SU-DHL-6 (cell line): ENCODE measurements around the gene GAS7.

Experiments
- H2AFZ ChIP-seq: fragments of 200-600 bp; sonication (generic); 2 replicates; pipeline ENCODE4 v1.6.1; 2014; ENCODE audit warnings: low read depth, mild to moderate bottlenecking, moderate library complexity, mixed read lengths, antibody characterized with exemption, low read length; ENCODE audit not compliant: severe bottlenecking
- H3F3A ChIP-seq: fragments of 200-600 bp; shearing (Covaris generic); 2 replicates; pipeline ENCODE4 v1.6.0; 2016; ENCODE audit warnings: antibody characterized with exemption, mild to moderate bottlenecking; ENCODE audit not compliant: insufficient read depth
- H3K27ac ChIP-seq: fragments of 200-600 bp; sonication (generic); 2 replicates; pipeline ENCODE4 v1.5.1; 2016; ENCODE audit warnings: low read depth, mild to moderate bottlenecking, low read length, moderate library complexity, mixed read lengths
- H3K27me3 ChIP-seq: fragments of 200-600 bp; sonication (generic), shearing (Covaris generic); 2 replicates; pipeline ENCODE4 v1.6.0; 2014; ENCODE audit warnings: mild to moderate bottlenecking, low read length
- H3K36me3 ChIP-seq: fragments of 200-600 bp; sonication (generic); 2 replicates; pipeline ENCODE4 v1.6.1; 2014; ENCODE audit warnings: mild to moderate bottlenecking, low read length, mixed read lengths
- H3K4me2 ChIP-seq: fragments of 300-600, 200-600 bp; shearing (Covaris generic), sonication (generic); 2 replicates; pipeline ENCODE4 v1.6.0; 2014; ENCODE audit warnings: low read length, low read depth, mild to moderate bottlenecking; ENCODE audit not compliant: poor library complexity, severe bottlenecking
- H3K4me3 ChIP-seq: fragments of 200-600 bp; sonication (generic); 2 replicates; pipeline ENCODE4 v1.5.1; 2014; ENCODE audit warnings: antibody characterized with exemption, low read length, mild to moderate bottlenecking, mixed read lengths; ENCODE audit not compliant: insufficient read depth, poor library complexity, severe bottlenecking
- H3K79me2 ChIP-seq: fragments of 200-600 bp; sonication (generic); 2 replicates; pipeline ENCODE4 v1.6.1; 2014; ENCODE audit warnings: mild to moderate bottlenecking, low read length, moderate library complexity; ENCODE audit not compliant: insufficient read depth
- H3K9ac ChIP-seq: fragments of 200-600 bp; sonication (generic); 2 replicates; pipeline ENCODE4 v1.7.0; 2014; ENCODE audit warnings: mild to moderate bottlenecking, low read length
- H3K9me2 ChIP-seq: fragments of 200-600 bp; sonication (generic); replicated peaks from 2 replicates; pipeline ENCODE4 v1.6.1; 2014; ENCODE audit warnings: low read length; ENCODE audit not compliant: insufficient read depth
- H3K9me3 ChIP-seq: fragments of 200-600 bp; sonication (generic); 2 replicates; pipeline ENCODE4 v1.6.1; 2014; ENCODE audit warnings: low read length, mixed read lengths; ENCODE audit not compliant: insufficient read depth
- H4K20me1 ChIP-seq: fragments of 200-600 bp; sonication (generic); 2 replicates; pipeline ENCODE4 v1.6.1; 2014; ENCODE audit warnings: low read depth, mild to moderate bottlenecking, antibody characterized with exemption, low read length, moderate library complexity, mixed read lengths
- CTCF ChIP-seq: fragments of 200-600 bp; sonication (generic); IDR thresholded peaks from one replicate; pipeline ENCODE4 v1.5.1; 2017; ENCODE audit warnings: antibody characterized with exemption, mild to moderate bottlenecking, low read length, moderate library complexity; ENCODE audit not compliant: insufficient read depth, poor library complexity, severe bottlenecking
- EZH2phosphoT487 ChIP-seq: fragments of 200-600 bp; sonication (generic), shearing (Covaris generic); conservative IDR thresholded peaks from 2 replicates; pipeline ENCODE4 v1.6.1; 2018; ENCODE audit warnings: mild to moderate bottlenecking, antibody characterized with exemption, low read length, moderate library complexity, mixed read lengths

GAS7 gene

GRCh38 chr17:9908649-9909042 lies 289.8 kb downstream of the GAS7 start:
- H3K4me3 ChIP-seq = no peak overlapping the region
- H3K27ac ChIP-seq = no peak overlapping the region
- no peaks in the 10 kb centered on the region for H4K20me1 ChIP-seq
- H3K36me3 ChIP-seq = no peaks in the 10 kb centered on the region
- TF ChIP-seq CTCF (no peak), EZH2phosphoT487 (no peak)
- H2AFZ ChIP-seq = no peak overlapping the region
- H3F3A ChIP-seq = no peaks in the 10 kb centered on the region
- H3K79me2 ChIP-seq = no peaks in the 10 kb centered on the region
- no peak overlapping the region for H3K4me2 ChIP-seq
- no peak overlapping the region for H3K9ac ChIP-seq
- no peaks in the 10 kb centered on the region for H3K9me2 ChIP-seq
- no peaks in the 10 kb centered on the region for H3K9me3 ChIP-seq
- H3K27me3 ChIP-seq = no peaks in the 10 kb centered on the region

GRCh38 chr17:9907883-9908648 lies 290.3 kb downstream of the GAS7 start:
- no peak overlapping the region for H3K27ac ChIP-seq
- H3K4me3 ChIP-seq = no peak overlapping the region
- H3K9ac ChIP-seq = no peak overlapping the region
- H2AFZ ChIP-seq = no peak overlapping the region
- no peaks in the 10 kb centered on the region for H3K9me3 ChIP-seq
- H3K4me2 ChIP-seq = no peak overlapping the region
- H3F3A ChIP-seq = no peaks in the 10 kb centered on the region
- no peaks in the 10 kb centered on the region for H3K9me2 ChIP-seq
- H3K27me3 ChIP-seq = no peaks in the 10 kb centered on the region
- no peak for TF ChIP-seq EZH2phosphoT487
- TF ChIP-seq CTCF = no peak
- no peaks in the 10 kb centered on the region for H3K36me3 ChIP-seq
- H4K20me1 ChIP-seq = no peaks in the 10 kb centered on the region
- no peaks in the 10 kb centered on the region for H3K79me2 ChIP-seq

GRCh38 chr17:9907131-9907530 lies 291.3 kb downstream of the GAS7 start:
- H4K20me1 ChIP-seq = no peaks in the 10 kb centered on the region
- TF ChIP-seq CTCF (no peak), EZH2phosphoT487 (no peak)
- no peaks in the 10 kb centered on the region for H3K36me3 ChIP-seq

More at GRCh38 chr17:9907131-9907530, 291.3 kb downstream of the GAS7 start:
- Histone ChIP-seq H3K9me3 (no peaks in the 10 kb centered on the region), H3K27me3 (no peaks in the 10 kb centered on the region), H3K9me2 (no peaks in the 10 kb centered on the region), H3F3A (no peaks in the 10 kb centered on the region), H3K4me2 (no peak overlapping the region), H3K9ac (no peak overlapping the region), H3K27ac (no peak overlapping the region), H3K4me3 (no peak overlapping the region), H2AFZ (no peak overlapping the region), H3K79me2 (no peaks in the 10 kb centered on the region)
